ENCODE measurements around the gene GPR158.

GRCh38 chr10:25497246-25497645 lies 322.4 kb downstream of the GPR158 start:
- TF ChIP-seq ZNF140 (CRISPR knock-in tag; IDR thresholded peaks at IDR 0.05): no peak
- no peak for TF ChIP-seq RBFOX2 (IDR thresholded peaks at IDR 0.05; ENCODE audit: low read depth, low read length)
- no peak for TF ChIP-seq ELF1 (tag; IDR thresholded peaks at IDR 0.05)
- no peak for TF ChIP-seq ATF6 (CRISPR knock-in tag; IDR thresholded peaks at IDR 0.05)
- TF ChIP-seq ZNF133 (CRISPR knock-in tag; IDR thresholded peaks at IDR 0.05): no peak
